T-helper 1 cell treated with Interleukin-12 subunit alpha and Interleukin-12 subunit beta and Interleukin-4 antibody, amounts not matched to agents 30 ng/mL and 1 ng/mL, for 36 hours (primary cell): ENCODE measurements around the gene TASP1. TPM values are rescaled to one million over a fixed set of nuclear protein-coding genes. Genes with fewer than 3 reads are reported as not detected.

Experiments
- intact Hi-C: fragments of 100-400 bp; cut with micrococcal nuclease; formaldehyde crosslinking; loops from one replicate; pipeline ENCODE4 v1.15.1; 2024
- total RNA-seq: library from RNA; stranded (reverse); gene quantifications from 2 replicates; pipeline ENCODE4 v1.2.3, GENCODE V29; 2022

The TASP1 gene
- total RNA-seq, 1 donor from 2014 or later = 11.7 TPM

DNA sequence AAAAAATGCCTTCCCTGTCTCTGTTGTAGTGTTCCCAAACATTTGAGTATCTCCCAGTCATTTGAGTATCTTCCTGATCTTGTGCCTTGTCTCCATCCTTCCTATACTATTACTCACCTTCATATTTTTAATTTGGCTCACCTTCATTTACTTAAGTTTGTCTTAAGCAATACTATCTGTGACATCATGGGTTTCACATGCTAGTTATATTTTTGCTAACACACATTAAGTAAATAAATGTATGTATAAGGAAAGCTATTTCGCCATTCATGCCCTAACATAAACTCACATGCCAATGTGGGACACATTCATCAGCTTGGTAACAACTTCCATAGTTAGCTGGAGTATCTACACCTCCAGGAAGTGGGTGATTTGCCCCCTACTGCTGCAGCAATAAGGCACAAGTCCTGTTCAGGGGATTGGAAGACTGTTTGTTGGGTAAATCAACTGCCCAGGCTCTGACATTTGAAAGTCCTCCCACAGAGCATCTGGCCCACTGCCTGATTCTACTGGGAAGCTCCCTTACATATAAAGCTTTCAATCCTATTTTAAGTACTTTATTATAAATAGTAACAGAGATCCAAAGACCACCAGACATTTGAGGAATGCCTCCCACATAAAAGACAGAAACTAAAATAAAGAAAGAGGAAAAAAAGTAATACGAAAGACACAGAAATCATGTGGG lies 285.3 kb downstream of the TASP1 start:
- intact Hi-C loops = no loop called here

DNA sequence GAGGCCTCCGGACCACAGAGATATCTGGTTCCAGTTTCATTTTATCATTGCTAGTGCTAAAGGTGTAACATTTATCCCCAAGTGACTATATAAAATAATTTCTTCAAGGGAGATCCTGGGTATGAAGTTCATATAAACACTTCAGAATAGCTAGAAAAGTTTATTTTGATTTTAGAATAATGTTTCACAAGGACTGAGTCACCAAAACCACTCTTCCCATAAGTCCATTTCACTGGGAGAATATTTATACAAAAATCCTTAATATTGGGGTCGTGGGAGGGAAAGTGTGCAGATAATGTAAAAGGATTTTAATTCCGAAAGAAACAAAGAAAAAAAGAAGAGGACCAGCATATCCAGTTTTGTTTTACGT lies 289.5 kb downstream of the TASP1 start:
- intact Hi-C loops = no loop called here

DNA sequence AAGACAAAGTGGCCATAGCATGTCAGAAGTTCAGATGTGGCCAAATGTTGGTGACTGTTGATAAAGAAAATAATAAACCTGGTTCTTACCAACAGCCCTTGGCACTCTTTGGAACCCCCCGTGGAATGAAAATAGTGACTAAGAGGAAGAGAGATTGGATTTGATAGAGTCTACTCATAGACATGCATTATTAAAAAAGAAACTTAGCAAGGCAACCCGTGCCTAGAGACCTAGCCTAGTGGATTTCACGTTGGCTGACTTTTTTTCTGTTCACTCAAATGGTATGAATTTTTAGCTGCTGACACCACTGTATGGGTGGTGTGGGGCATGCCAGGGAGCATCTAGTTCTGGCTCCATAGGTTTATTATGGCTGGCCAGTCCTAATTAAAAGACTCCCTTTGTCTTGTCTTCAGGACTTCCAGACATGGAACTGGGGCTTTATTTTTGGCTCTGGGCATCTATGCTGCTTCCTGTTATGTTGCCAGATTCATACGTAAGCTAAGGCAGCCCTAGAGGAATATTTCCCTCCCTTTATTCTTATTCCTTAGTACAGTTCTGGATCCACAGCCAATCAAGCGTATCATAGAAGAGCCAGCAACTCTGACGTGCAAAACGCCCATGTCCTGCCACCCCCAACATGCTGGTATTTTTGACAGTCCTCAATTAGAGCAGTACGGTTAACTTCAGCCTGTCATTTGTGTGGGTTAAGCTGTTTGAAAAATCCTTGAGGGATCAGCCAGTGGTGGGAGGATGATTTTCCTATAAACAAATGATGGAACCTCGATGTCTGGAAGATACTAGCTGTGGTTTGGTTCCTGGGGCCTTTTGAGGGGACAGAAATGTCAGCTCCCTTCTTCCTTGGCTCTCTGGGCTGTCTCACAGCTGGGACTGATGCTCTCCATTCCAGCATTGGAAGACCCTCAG lies 290.2 kb downstream of the TASP1 start:
- intact Hi-C loops = no loop called here

DNA sequence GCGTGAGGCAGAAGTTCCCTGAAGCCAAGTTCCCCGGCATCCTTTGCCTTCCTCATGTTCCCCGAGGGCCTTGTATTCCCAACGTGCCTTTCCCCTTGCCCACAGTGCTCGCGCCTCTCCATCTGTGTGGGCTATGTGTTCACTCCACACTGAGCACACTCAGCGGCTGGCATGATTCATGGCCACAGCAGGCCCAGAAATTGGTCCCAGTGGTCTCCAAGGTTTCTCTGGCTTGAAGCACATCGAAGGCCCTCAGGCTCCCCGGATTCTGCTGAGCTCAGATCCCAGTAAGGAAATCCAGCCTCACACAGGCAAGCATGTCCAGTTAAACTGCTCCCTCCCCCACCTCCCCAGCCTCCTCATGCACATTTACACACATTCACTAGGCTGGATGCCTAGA lies 294.1 kb downstream of the TASP1 start:
- intact Hi-C loops = no loop called here

DNA sequence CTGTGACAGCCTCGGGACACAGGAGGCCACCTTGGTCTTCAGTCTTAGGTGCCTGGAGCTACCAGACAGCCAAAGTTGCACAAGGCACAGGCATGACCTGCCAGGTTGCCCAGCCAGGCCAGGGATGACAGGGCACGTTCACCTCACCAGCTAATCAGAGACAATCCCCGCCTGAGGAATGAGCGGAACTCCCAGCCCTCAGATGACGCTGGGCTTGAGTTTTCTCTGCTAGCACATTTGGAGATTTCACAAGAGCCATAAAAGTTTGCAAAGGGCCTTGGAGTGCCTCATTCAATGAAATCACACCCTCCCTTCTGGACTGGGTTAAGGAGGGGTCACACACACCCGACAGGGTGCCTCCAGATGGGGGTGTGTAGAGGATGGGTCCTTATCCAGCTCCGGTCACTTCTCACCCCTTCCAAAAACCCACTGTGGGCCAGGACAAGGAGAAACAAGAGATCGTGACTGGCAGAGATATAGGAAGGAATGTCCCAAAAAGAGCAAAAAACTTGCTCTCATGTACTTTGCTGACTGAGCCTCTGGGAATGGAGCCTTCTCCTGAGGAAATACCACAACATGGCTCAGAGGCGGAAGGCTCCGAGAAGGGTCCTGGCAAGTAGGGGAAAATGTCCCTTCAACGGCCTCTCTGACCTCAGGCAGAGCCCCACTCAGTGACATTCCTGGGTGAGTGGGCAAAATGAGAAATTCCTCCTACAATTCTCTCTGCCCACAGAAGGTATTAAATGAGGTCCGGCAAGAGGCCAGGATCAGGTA lies 296.1 kb downstream of the TASP1 start:
- intact Hi-C loops = no loop called here

DNA sequence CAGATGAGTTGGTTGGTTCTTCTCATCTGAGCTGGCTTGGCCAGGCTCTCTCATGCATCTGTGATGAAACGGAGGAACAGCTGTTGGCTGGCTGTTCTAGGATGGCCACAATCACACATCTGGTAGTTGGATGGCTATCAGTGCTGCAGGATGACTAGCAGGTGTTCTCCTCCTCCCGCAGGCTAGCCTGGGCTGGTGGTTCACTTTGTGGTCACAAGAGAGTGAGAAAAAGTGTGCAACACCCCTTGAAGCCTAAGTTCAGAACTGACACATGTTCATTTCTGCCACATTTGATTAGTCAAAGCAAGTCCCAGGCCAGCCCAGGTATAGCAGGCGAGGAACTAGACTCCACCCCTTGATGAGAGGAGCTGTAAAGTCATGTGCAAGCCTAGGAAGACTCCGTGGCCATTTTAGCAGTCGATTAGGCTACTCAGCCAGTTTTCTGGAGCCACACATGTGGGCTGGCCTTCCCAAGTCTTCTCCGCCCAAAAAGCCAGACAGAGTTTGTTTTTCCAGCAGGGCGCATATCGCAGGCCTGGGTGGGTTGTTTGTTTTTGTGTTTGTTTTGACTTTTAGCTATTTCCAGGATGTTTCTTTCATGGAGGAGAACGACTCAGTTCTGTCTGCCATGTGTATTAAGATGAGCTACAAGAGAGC lies 296.9 kb downstream of the TASP1 start:
- intact Hi-C loops = no loop called here

DNA sequence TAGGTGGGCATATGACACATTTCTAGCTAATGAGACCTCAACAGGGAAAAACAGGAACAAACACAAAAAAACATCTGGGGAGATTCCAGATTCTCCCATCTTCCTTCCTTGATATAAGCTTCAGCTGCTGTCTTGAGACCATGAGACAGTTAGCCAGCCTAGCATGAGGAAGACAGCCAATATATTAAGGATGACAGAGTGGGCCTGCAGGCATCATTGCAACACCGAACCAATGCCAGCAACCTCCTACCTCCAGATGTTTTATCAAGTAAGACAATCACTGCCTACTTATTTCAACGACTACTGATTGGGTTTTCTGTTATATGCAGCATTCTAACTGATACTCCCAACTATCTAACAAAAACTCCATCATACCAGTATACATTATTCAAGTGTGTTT lies 298.6 kb downstream of the TASP1 start:
- intact Hi-C loops = no loop called here

Other genes starting within 250 kb of the TASP1 start
- gene ESF1, start 146.0 kb upstream of the TASP1 start, total RNA-seq = 18.0 and 18.2 TPM in 2 replicates
- 29.8 and 33.1 TPM in 2 replicates for gene NDUFAF5, start 146.1 kb upstream of the TASP1 start, total RNA-seq